Upper lobe of left lung (tissue), 4 donors: ENCODE measurements around the gene GABRB3.

Experiments
- CTCF ChIP-seq, 6 experiments: fragments of 450-650 bp in 4 of 6; fragments of 200-600 bp in 2 of 6; sonication (generic) in 2 of 6; IDR thresholded peaks; one replicate each; pipeline ENCODE4 v1.5.1; 2016 to 2019; ENCODE audit warnings: antibody characterized with exemption in 6 of 6
- EP300 ChIP-seq, 4 donors: sonication (generic); formaldehyde crosslinking; IDR thresholded peaks; one replicate each; pipeline ENCODE4 v1.5.1; 2017; ENCODE audit warnings: antibody characterized with exemption in 4 of 4, control low read depth in 2 of 4
- POLR2A ChIP-seq, 4 donors: fragments of 450-650 bp; IDR thresholded peaks; one replicate each; pipeline ENCODE4 v1.5.1; 2016 to 2017; ENCODE audit warnings: antibody characterized with exemption in 4 of 4, mild to moderate bottlenecking in 2 of 4
- POLR2AphosphoS5 ChIP-seq, 2 donors: sonication (generic); formaldehyde crosslinking; IDR thresholded peaks; one replicate each; pipeline ENCODE4 v1.5.1; 2017; ENCODE audit warnings: antibody characterized with exemption in 2 of 2

GRCh38 chr15:26744894-26745293 is 28.0 kb downstream of the GABRB3 start:
- no peak for TF ChIP-seq CTCF (IDR thresholded peaks at IDR 0.05)
- no peak for TF ChIP-seq POLR2A (IDR thresholded peaks at IDR 0.05)
- TF ChIP-seq EP300 (IDR thresholded peaks at IDR 0.05), result no peak
- TF ChIP-seq POLR2AphosphoS5 (IDR thresholded peaks at IDR 0.05), result no peak
